Lower leg skin (tissue), 4 donors: ENCODE results near the gene PPP3R1. TPM values are rescaled to one million over a fixed set of nuclear protein-coding genes. Genes with fewer than 3 reads are reported as not detected.

ENCODE experiments used
- DNase-seq, 2 donors: peaks; one replicate each; pipeline ENCODE4 v3.0.0-alpha.2; 2019; ENCODE audit warnings: low spot score in 2 of 2
- H3K4me3 ChIP-seq: fragments of 200-600 bp; sonication (generic); 2 replicates; pipeline ENCODE4 v1.5.1; 2017; ENCODE audit warnings: mild to moderate bottlenecking, low read depth; ENCODE audit not compliant: poor library complexity, severe bottlenecking
- CTCF ChIP-seq, 3 donors: fragments of 450-650 bp; IDR thresholded peaks; one replicate each; pipeline ENCODE4 v1.5.1; 2016; ENCODE audit warnings: antibody characterized with exemption in 3 of 3, mild to moderate bottlenecking in 3 of 3, moderate library complexity in 2 of 3
- POLR2A ChIP-seq, 2 donors: fragments of 450-650 bp; IDR thresholded peaks; one replicate each; pipeline ENCODE4 v1.6.1; 2016 to 2017; ENCODE audit warnings: antibody characterized with exemption in 2 of 2, mild to moderate bottlenecking in 1 of 2, moderate library complexity in 1 of 2
- WGBS, 2 donors: methylation state at CpG; one replicate each; pipeline ENCODE4 v1.1.5; 2018; 5-methylcytosine and 5-hydroxymethylcytosine counted together
- intact Hi-C: fragments of 100-400 bp; cut with DNase I; formaldehyde crosslinking; loops from one replicate; pipeline ENCODE4 v1.15.0; 2023; ENCODE audit warnings: low total_unique reads
- total RNA-seq, 4 donors: library from RNA; depleted of rRNA; stranded (reverse); fragments of >200 nt; gene quantifications; one replicate each; pipeline ENCODE4 v1.1.0, GENCODE V29; 2016

The PPP3R1 gene
- total RNA-seq, 4 donors from 2014 or later = 31.0 to 42.4 (median 34.7) TPM

- 46 to 57% methylated on average over 5 of the region's 5 CpGs for WGBS, 2 donors
- no peak overlapping the region for H3K4me3 ChIP-seq
- no peak for TF ChIP-seq CTCF (IDR thresholded peaks at IDR 0.05)
- no peak for TF ChIP-seq POLR2A (IDR thresholded peaks at IDR 0.05)
- intact Hi-C loops = no loop called here
- DNase-seq = no peak
Measured at GRCh38 chr2:68185541-68186164, 66.7 kb downstream of the PPP3R1 start.

- intact Hi-C loops = no loop called here
- no peak for DNase-seq
Measured at GRCh38 chr2:68182902-68183301, 69.4 kb downstream of the PPP3R1 start.

GRCh38 chr2:68178954-68179627 is 73.2 kb downstream of the PPP3R1 start:
- no peak for TF ChIP-seq POLR2A (IDR thresholded peaks at IDR 0.05)
- no peak for TF ChIP-seq CTCF (IDR thresholded peaks at IDR 0.05)
- DNase-seq = no peak
- intact Hi-C loops = no loop called here
- H3K4me3 ChIP-seq = no peak overlapping the region
- 84 to 87% methylated on average over 4 of the region's 4 CpGs for WGBS, 2 donors

More at GRCh38 chr2:68182902-68183301, 69.4 kb downstream of the PPP3R1 start:
- H3K4me3 ChIP-seq = no peak overlapping the region
- no peak for TF ChIP-seq CTCF (IDR thresholded peaks at IDR 0.05)
- TF ChIP-seq POLR2A (IDR thresholded peaks at IDR 0.05) = no peak
- WGBS, 2 donors = 98 to 100% methylated on average over 1 of the region's 1 CpG

GRCh38 chr2:68178432-68178831 is 73.9 kb downstream of the PPP3R1 start:
- H3K4me3 ChIP-seq = no peak overlapping the region
- intact Hi-C loops = no loop called here
- DNase-seq = no peak
- TF ChIP-seq POLR2A (IDR thresholded peaks at IDR 0.05) (no peak), CTCF (IDR thresholded peaks at IDR 0.05) (no peak)
- WGBS, 2 donors = 95 to 98% methylated on average over 3 of the region's 3 CpGs

- no peak overlapping the region for H3K4me3 ChIP-seq
- intact Hi-C loops = no loop called here
- TF ChIP-seq CTCF (IDR thresholded peaks at IDR 0.05) (no peak), POLR2A (IDR thresholded peaks at IDR 0.05) (no peak)
- DNase-seq = no peak
- WGBS, 2 donors = 41 to 59% methylated on average over 2 of the region's 2 CpGs
Measured at GRCh38 chr2:68177541-68177940, 74.8 kb downstream of the PPP3R1 start.
